Measurements from ENCODE around the gene RIPPLY3. TPM values are rescaled to one million over a fixed set of nuclear protein-coding genes. Genes with fewer than 3 reads are reported as not detected.
"Not testable (repeated sequence)": the region's sequence is repeated elsewhere in the genome, so short reads cannot be mapped to it uniquely, and the experiment has no call there.

Gene RIPPLY3
- total RNA-seq, 4 donors from 2014 or later, result 0.40 to 0.57 (median 0.47) TPM; not detected in 1

DNA sequence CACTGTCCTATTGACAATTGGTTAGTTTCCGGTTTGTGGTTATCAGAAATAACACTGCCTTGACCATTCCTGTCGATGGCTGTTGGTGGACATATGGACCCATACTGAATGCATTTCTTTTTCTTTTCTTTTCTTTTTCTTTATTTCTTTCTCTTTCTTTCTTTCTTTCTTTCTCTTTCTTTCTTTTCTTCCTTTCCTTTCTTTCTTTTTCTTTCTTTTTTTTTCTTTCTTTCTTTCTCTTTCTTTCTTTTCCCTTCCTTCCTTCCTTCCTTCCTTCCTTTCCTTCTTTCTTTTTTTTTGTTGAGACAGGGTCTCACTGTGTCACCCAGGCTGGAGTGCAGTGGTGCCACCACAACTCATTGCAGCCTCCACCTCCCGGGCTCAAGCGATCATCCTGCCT is 24.4 kb downstream of the RIPPLY3 start:
- WGBS, 2 donors, result 86 to 100% methylated on average over 3 to 4 of the region's 4 CpGs
- H3K27me3 ChIP-seq, result no peaks in the 10 kb centered on the region
- TF ChIP-seq POLR2A (IDR thresholded peaks at IDR 0.05), result no peak
- TF ChIP-seq CTCF (IDR thresholded peaks at IDR 0.05), result no peak
- H3K4me3 ChIP-seq, result no peak overlapping the region
- H3K4me1 ChIP-seq, result peaks cover 0 to 11% (median 0%) of the 10 kb centered on the region in 3 donors
- DNase-seq, result no peak
- H3K36me3 ChIP-seq, result no peaks in the 10 kb centered on the region
- H3K27ac ChIP-seq, result no peak overlapping the region
- H3K9me3 ChIP-seq, result no peaks in the 10 kb centered on the region
- intact Hi-C loops (cut with DNase I), result no loop called here

DNA sequence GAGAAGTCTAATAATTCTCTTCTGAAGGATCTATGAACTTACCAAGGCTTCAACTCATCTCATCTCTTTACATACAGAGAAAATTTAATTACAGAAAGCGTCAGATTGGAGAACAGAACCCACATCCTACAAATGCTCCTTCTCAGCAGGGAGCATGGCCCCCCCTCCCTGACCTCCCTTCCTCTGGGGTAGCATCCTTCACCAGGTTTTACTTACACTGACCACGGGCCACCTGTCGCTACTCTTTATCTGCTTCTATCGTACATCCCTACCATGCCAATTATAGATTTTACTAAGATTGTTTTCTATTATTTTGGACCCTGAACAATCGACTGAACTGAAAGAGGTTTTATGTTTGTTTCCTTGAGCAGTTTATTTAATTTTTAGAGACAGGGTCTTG is 25.8 kb downstream of the RIPPLY3 start:
- H3K36me3 ChIP-seq, result no peaks in the 10 kb centered on the region
- TF ChIP-seq CTCF (IDR thresholded peaks at IDR 0.05), result no peak
- H3K9me3 ChIP-seq, result no peaks in the 10 kb centered on the region
- H3K4me3 ChIP-seq, result no peak overlapping the region
- H3K27ac ChIP-seq, result no peak overlapping the region
- H3K27me3 ChIP-seq, result no peaks in the 10 kb centered on the region
- DNase-seq, result no peak
- H3K4me1 ChIP-seq, result peaks cover 0 to 5% (median 0%) of the 10 kb centered on the region in 3 donors
- intact Hi-C loops (cut with DNase I), result no loop called here
- WGBS, 2 donors, result 83 to 86% methylated on average over 5 of the region's 5 CpGs

DNA sequence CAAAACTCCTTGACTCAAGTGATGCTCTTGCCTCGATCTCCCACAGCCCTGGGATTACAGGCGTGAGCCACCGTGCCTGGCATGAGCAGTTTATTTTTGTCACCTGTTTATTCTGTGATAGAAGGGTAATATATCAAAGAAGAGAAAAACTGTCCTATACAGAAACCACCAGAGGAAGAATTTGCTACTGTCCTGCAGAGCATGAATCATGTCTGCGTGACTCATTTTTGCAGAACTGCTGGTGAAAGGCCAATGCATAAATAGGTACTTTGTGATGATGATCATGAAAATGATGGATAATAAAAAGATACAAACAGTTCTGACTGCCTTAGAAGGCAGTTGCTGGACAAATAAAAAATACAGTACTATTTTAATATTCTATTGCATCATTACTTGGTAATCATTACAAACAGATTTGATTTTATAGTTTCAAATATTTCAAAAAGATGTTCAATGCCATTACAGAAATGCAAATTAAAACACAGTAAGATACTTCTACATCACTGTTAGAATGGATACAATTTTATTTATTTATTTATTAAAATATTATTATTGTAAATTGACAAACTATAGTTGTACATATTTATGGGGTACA is 26.5 kb downstream of the RIPPLY3 start:
- H3K36me3 ChIP-seq, result no peaks in the 10 kb centered on the region
- WGBS, 2 donors, result 37% methylated on average over 4 of the region's 4 CpGs
- H3K27ac ChIP-seq, result no peak overlapping the region
- intact Hi-C loops (cut with DNase I), result no loop called here
- H3K27me3 ChIP-seq, result no peaks in the 10 kb centered on the region
- no peak for TF ChIP-seq POLR2A (IDR thresholded peaks at IDR 0.05)
- TF ChIP-seq CTCF (IDR thresholded peaks at IDR 0.05), result no peak
- no peak for DNase-seq
- no peaks in the 10 kb centered on the region for H3K9me3 ChIP-seq
- H3K4me1 ChIP-seq, result peaks cover 0 to 5% (median 0%) of the 10 kb centered on the region in 3 donors
- H3K4me3 ChIP-seq, result no peak overlapping the region

DNA sequence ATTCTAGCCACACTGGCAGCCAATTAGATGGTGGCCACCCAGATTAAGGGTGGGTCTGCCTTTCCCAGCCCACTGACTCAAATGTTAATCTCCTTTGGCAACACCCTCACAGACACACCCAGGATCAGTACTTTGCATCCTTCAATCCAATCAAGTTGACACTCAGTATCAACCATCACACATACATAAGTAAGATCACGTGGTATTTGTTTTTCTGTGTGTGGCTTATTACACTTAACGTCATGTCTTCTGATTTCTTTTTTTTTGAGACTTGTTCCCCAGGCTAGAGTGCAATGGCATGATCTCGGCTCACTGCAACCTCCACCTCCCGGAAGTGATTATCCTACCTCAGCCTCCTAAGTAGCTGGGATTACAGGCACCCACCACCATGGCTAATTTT is 27.9 kb downstream of the RIPPLY3 start:
- H3K27me3 ChIP-seq; DNase-seq; H3K4me1 ChIP-seq; intact Hi-C loops (cut with DNase I); H3K4me3 ChIP-seq; H3K9me3 ChIP-seq; H3K27ac ChIP-seq; H3K36me3 ChIP-seq: not testable (repeated sequence)
- 81 to 82% methylated on average over 4 of the region's 4 CpGs for WGBS, 2 donors

- Histone ChIP-seq H3K4me3 (no peak overlapping the region), H3K9me3 (no peaks in the 10 kb centered on the region), H3K36me3 (no peaks in the 10 kb centered on the region), H3K27ac (no peak overlapping the region), H3K27me3 (no peaks in the 10 kb centered on the region), H3K4me1 (peaks cover 0 to 5% (median 0%) of the 10 kb centered on the region in 3 donors)
- 75 to 76% methylated on average over 4 of the region's 4 CpGs for WGBS, 2 donors
- DNase-seq, result no peak
- intact Hi-C loops (cut with DNase I), result no loop called here
- no peak for TF ChIP-seq CTCF (IDR thresholded peaks at IDR 0.05)
- no peak for TF ChIP-seq POLR2A (IDR thresholded peaks at IDR 0.05)
Observed at GRCh38 chr21:37036177-37036576, 29.7 kb downstream of the RIPPLY3 start.

All from esophagus squamous epithelium (tissue), 5 donors.